Stimulated activated CD4-positive, alpha-beta T cell treated with anti-CD3 and anti-CD28 coated beads, Interleukin-2, amount 100 ng/mL, for 24 hours (primary cell): ENCODE results near the gene MEF2C.
"Not testable (repeated sequence)": the region's sequence is repeated elsewhere in the genome, so short reads cannot be mapped to it uniquely, and the experiment has no call there.

ENCODE experiments used
- DNase-seq, 2 donors: peaks; one replicate each; pipeline ENCODE4 v3.0.0-alpha.2; 2020

Gene MEF2C

GRCh38 chr5:88883059-88883835 lies at the start of gene MEF2C:
Gene MEF2C (minus strand): TSS chr5:88883184. CDS start chr5:88823788, 59,396 bp downstream.
- peak in 1 of 2 donors; percentile 12 for DNase-seq

- DNase-seq, result no peak
These were observed 49.6 kb upstream of the MEF2C start for GRCh38 chr5:88932541-88932940.

GRCh38 chr5:88930335-88930734 lies 47.4 kb upstream of the MEF2C start:
- no peak for DNase-seq

GRCh38 chr5:88929385-88929784 lies 46.4 kb upstream of the MEF2C start:
- DNase-seq, result no peak

GRCh38 chr5:88926774-88927173 lies 43.8 kb upstream of the MEF2C start:
- no peak for DNase-seq

GRCh38 chr5:88925692-88926490 lies 42.9 kb upstream of the MEF2C start:
- no peak for DNase-seq

GRCh38 chr5:88924330-88924657 lies 41.3 kb upstream of the MEF2C start:
- no peak for DNase-seq

GRCh38 chr5:88923623-88924329 lies 40.8 kb upstream of the MEF2C start:
- DNase-seq, result no peak

- DNase-seq, result not testable (repeated sequence)
These were observed 29.8 kb upstream of the MEF2C start for GRCh38 chr5:88912743-88913142.

- DNase-seq, result not testable (repeated sequence)
These were observed 28.1 kb upstream of the MEF2C start for GRCh38 chr5:88911059-88911572.

- DNase-seq, result not testable (repeated sequence)
These were observed 21.5 kb upstream of the MEF2C start for GRCh38 chr5:88904478-88904877.

- DNase-seq, result not testable (repeated sequence)
These were observed 21.0 kb upstream of the MEF2C start for GRCh38 chr5:88903966-88904365.

GRCh38 chr5:88901077-88901476 lies 18.1 kb upstream of the MEF2C start:
- not testable (repeated sequence) for DNase-seq

- no peak for DNase-seq
These were observed 16.2 kb upstream of the MEF2C start for GRCh38 chr5:88899096-88899737.

- no peak for DNase-seq
These were observed 14.8 kb upstream of the MEF2C start for GRCh38 chr5:88897748-88898147.

- DNase-seq, result no peak
These were observed 12.9 kb upstream of the MEF2C start for GRCh38 chr5:88895681-88896501.

- DNase-seq, result no peak
These were observed 9.7 kb upstream of the MEF2C start for GRCh38 chr5:88892669-88893068.

- DNase-seq, result no peak
These were observed 7.2 kb upstream of the MEF2C start for GRCh38 chr5:88890070-88890781.

- DNase-seq, result peak in 1 of 2 donors; percentile 1
These were observed 6.4 kb upstream of the MEF2C start for GRCh38 chr5:88889189-88890069.

- DNase-seq, result no peak
These were observed 5.8 kb upstream of the MEF2C start for GRCh38 chr5:88888848-88889188.
